Measurements from ENCODE around the gene CLEC20A.

CLEC20A gene

GRCh38 chr1:178530037-178530402 lies 33.3 kb upstream of the CLEC20A start:
- no peak overlapping the region for H3K4me3 ChIP-seq (ENCODE audit: low read depth, low read length)
- no peak for TF ChIP-seq CTCF (IDR thresholded peaks at IDR 0.05; ENCODE audit: borderline replicate concordance, insufficient read depth, low read depth, low read length)

- no peak overlapping the region for H3K4me3 ChIP-seq (ENCODE audit: low read depth, low read length)
- TF ChIP-seq CTCF (IDR thresholded peaks at IDR 0.05; ENCODE audit: borderline replicate concordance, insufficient read depth, low read depth, low read length): no peak
These were observed 32.7 kb upstream of the CLEC20A start for GRCh38 chr1:178529364-178530036.

- no peak for TF ChIP-seq CTCF (IDR thresholded peaks at IDR 0.05; ENCODE audit: borderline replicate concordance, insufficient read depth, low read depth, low read length)
- no peak overlapping the region for H3K4me3 ChIP-seq (ENCODE audit: low read depth, low read length)
These were observed 32.2 kb upstream of the CLEC20A start for GRCh38 chr1:178528953-178529335.

GRCh38 chr1:178528228-178528952 lies 31.6 kb upstream of the CLEC20A start:
- H3K4me3 ChIP-seq (ENCODE audit: low read depth, low read length): no peak overlapping the region
- TF ChIP-seq CTCF (IDR thresholded peaks at IDR 0.05; ENCODE audit: borderline replicate concordance, insufficient read depth, low read depth, low read length): no peak

GRCh38 chr1:178527117-178527516 lies 30.4 kb upstream of the CLEC20A start:
- TF ChIP-seq CTCF (IDR thresholded peaks at IDR 0.05; ENCODE audit: borderline replicate concordance, insufficient read depth, low read depth, low read length): no peak
- no peak overlapping the region for H3K4me3 ChIP-seq (ENCODE audit: low read depth, low read length)

GRCh38 chr1:178521241-178521640 lies 24.5 kb upstream of the CLEC20A start:
- no peak for TF ChIP-seq CTCF (IDR thresholded peaks at IDR 0.05; ENCODE audit: borderline replicate concordance, insufficient read depth, low read depth, low read length)
- H3K4me3 ChIP-seq (ENCODE audit: low read depth, low read length): no peak overlapping the region

GRCh38 chr1:178520803-178521202 lies 24.0 kb upstream of the CLEC20A start:
- no peak overlapping the region for H3K4me3 ChIP-seq (ENCODE audit: low read depth, low read length)
- no peak for TF ChIP-seq CTCF (IDR thresholded peaks at IDR 0.05; ENCODE audit: borderline replicate concordance, insufficient read depth, low read depth, low read length)

All from GM12875 (cell line).